Measurements from ENCODE around the gene LTB.

GRCh38 chr6:31557443-31558317, 24.5 kb downstream of the LTB start:
- TF ChIP-seq ZNF274 (IDR thresholded peaks at IDR 0.05; ENCODE audit: low read depth, low read length) (no peak), SUZ12 (IDR thresholded peaks at IDR 0.05; ENCODE audit: extremely low read depth, insufficient read depth, insufficient read length) (no peak)
